ENCODE results near the gene PKN1. TPM values are rescaled to one million over a fixed set of nuclear protein-coding genes. Genes with fewer than 3 reads are reported as not detected.

The PKN1 gene
- polyA plus RNA-seq, 1 donor (not counting 4 experiments of a cell fraction or from before 2014, with no cell fraction given), result 0.62 TPM

- peaks cover 6% of the 10 kb centered on the region for H3K27me3 ChIP-seq (ENCODE audit: control insufficient read depth, extremely low read depth, insufficient read depth, low read length)
- H3K9me1 ChIP-seq (ENCODE audit: control insufficient read depth, extremely low read depth, insufficient read depth, low read length), result no peaks in the 10 kb centered on the region
- DNase-seq (ENCODE audit: low read depth, low spot score), result no peak
- no peak overlapping the region for H3K27ac ChIP-seq (ENCODE audit: control insufficient read depth, insufficient read depth, low read length)
- FAIRE-seq, result no peak
- peaks cover 26% of the 10 kb centered on the region for H3K4me1 ChIP-seq (ENCODE audit: control insufficient read depth, extremely low read depth, insufficient read depth, low read length)
- no peaks in the 10 kb centered on the region for H3K79me2 ChIP-seq (ENCODE audit: control insufficient read depth, insufficient read depth, low read length)
- peaks cover 5% of the 10 kb centered on the region for H4K20me1 ChIP-seq (ENCODE audit: control insufficient read depth, extremely low read depth, insufficient read depth, low read length)
- no peak overlapping the region for H3K4me3 ChIP-seq (ENCODE audit: control insufficient read depth in 2 of 3, extremely low read depth in 1 of 3, insufficient read depth in 2 of 3, low read depth in 1 of 3, low read length in 3 of 3)
- TF ChIP-seq CTCF (optimal IDR thresholded peaks at IDR 0.05 in 1 of 3, IDR thresholded peaks at IDR 0.05 in 1 of 3, conservative IDR thresholded peaks at IDR 0.05 in 1 of 3; ENCODE audit: extremely low read depth in 1 of 3, insufficient read depth in 2 of 3, low read length in 3 of 3), result no peak
- H3K4me2 ChIP-seq (ENCODE audit: control insufficient read depth, extremely low read depth, insufficient read depth, low read depth, low read length), result no peak overlapping the region
- no peak overlapping the region for H3K9ac ChIP-seq (ENCODE audit: control insufficient read depth, extremely low read depth, insufficient read depth, low read length)
- H3K36me3 ChIP-seq (ENCODE audit: control insufficient read depth in 2 of 2, extremely low read depth in 1 of 2, insufficient read depth in 2 of 2, low read length in 2 of 2), result peaks cover 0 to 16% of the 10 kb centered on the region in 2 experiments
- H3K9me3 ChIP-seq (ENCODE audit: control insufficient read depth, low read depth, low read length), result no peaks in the 10 kb centered on the region
- dilution Hi-C loops (cut with MboI; ENCODE audit: extremely low pct_ligation_motif_present, low sequenced_read_pairs), result no loop called here
- H2AFZ ChIP-seq (ENCODE audit: control insufficient read depth, low read length), result no peak overlapping the region
Observed at GRCh38 chr19:14473073-14473977, 40.2 kb downstream of the PKN1 start.

DNA sequence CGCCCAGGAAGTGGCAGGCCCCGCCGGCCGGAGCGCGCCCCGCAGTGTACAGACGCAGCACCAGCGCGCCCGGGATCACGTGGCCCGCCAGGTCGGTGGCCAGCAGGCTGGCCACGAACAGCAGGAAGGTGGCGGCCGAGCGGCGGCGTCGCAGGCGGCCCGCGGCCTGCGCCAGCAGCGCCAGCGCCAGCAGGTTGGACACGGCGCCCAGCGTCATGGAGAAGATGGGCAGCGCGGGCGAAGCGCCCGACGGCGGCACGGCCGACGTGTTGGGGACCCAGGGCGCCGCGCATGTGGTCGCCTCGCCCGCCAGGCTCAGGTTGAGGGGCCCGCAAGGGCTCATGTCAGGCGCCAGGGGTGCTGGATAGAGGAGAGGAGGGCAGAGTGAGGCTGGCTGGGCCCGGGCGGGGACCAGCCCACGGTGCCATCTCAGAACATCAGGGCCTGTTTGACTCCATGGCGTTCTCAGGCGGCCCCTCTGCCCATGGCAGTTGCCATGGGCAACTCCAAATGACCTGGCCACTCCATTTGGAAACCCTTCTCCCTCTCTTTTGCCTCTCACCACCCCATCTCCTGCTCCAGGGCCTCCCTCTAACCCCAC, 41.0 kb downstream of the PKN1 start:
- H3K27me3 ChIP-seq (ENCODE audit: control insufficient read depth, extremely low read depth, insufficient read depth, low read length), result peaks cover 6% of the 10 kb centered on the region
- no peak overlapping the region for H3K4me2 ChIP-seq (ENCODE audit: control insufficient read depth, extremely low read depth, insufficient read depth, low read depth, low read length)
- no peak overlapping the region for H3K27ac ChIP-seq (ENCODE audit: control insufficient read depth, insufficient read depth, low read length)
- dilution Hi-C loops (cut with MboI; ENCODE audit: extremely low pct_ligation_motif_present, low sequenced_read_pairs), result no loop called here
- DNase-seq (ENCODE audit: low read depth, low spot score) (no peak), FAIRE-seq (no peak)
- H3K4me1 ChIP-seq (ENCODE audit: control insufficient read depth, extremely low read depth, insufficient read depth, low read length), result peaks cover 26% of the 10 kb centered on the region
- TF ChIP-seq EZH2 (IDR thresholded peaks at IDR 0.05; ENCODE audit: low read length) (no peak), CTCF (optimal IDR thresholded peaks at IDR 0.05 in 1 of 3, IDR thresholded peaks at IDR 0.05 in 1 of 3, conservative IDR thresholded peaks at IDR 0.05 in 1 of 3; ENCODE audit: extremely low read depth in 1 of 3, insufficient read depth in 2 of 3, low read length in 3 of 3) (no peak)
- H4K20me1 ChIP-seq (ENCODE audit: control insufficient read depth, extremely low read depth, insufficient read depth, low read length), result peaks cover 5% of the 10 kb centered on the region
- H3K9ac ChIP-seq (ENCODE audit: control insufficient read depth, extremely low read depth, insufficient read depth, low read length), result no peak overlapping the region
- no peaks in the 10 kb centered on the region for H3K9me3 ChIP-seq (ENCODE audit: control insufficient read depth, low read depth, low read length)
- no peak overlapping the region for H2AFZ ChIP-seq (ENCODE audit: control insufficient read depth, low read length)
- no peak overlapping the region for H3K4me3 ChIP-seq (ENCODE audit: control insufficient read depth in 2 of 3, extremely low read depth in 1 of 3, insufficient read depth in 2 of 3, low read depth in 1 of 3, low read length in 3 of 3)
- H3K36me3 ChIP-seq (ENCODE audit: control insufficient read depth in 2 of 2, extremely low read depth in 1 of 2, insufficient read depth in 2 of 2, low read length in 2 of 2), result peaks cover 3 to 20% of the 10 kb centered on the region in 2 experiments
- H3K79me2 ChIP-seq (ENCODE audit: control insufficient read depth, insufficient read depth, low read length), result no peaks in the 10 kb centered on the region
- H3K9me1 ChIP-seq (ENCODE audit: control insufficient read depth, extremely low read depth, insufficient read depth, low read length), result no peaks in the 10 kb centered on the region
